Smooth muscle cell (in vitro differentiated cells): ENCODE results near the gene TERT. TPM values are rescaled to one million over a fixed set of nuclear protein-coding genes. Genes with fewer than 3 reads are reported as not detected.

Source experiments
- DNase-seq: peaks from one replicate; lab custom pipeline; 2025; ENCODE audit not compliant: unreplicated experiment; lab: John Stamatoyannopoulos, UW
- H2AFZ ChIP-seq: fragments of 200-600 bp; sonication (generic); 2 replicates; pipeline ENCODE4 v1.6.0; 2016; ENCODE audit warnings: antibody characterized with exemption, low read depth, mild to moderate bottlenecking
- H3F3A ChIP-seq: fragments of 200-600 bp; sonication (generic); 2 replicates; pipeline ENCODE4 v1.6.0; 2017; ENCODE audit warnings: antibody characterized with exemption, low read depth
- H3K27ac ChIP-seq: fragments of 200-600 bp; sonication (generic); 2 replicates; pipeline ENCODE4 v1.5.1; 2016; ENCODE audit warnings: low read depth, mild to moderate bottlenecking
- H3K27me3 ChIP-seq: fragments of 200-600 bp; sonication (generic); 2 replicates; pipeline ENCODE4 v1.6.1; 2016; ENCODE audit warnings: low read depth, mild to moderate bottlenecking
- H3K36me3 ChIP-seq: fragments of 200-600 bp; sonication (generic); 2 replicates; pipeline ENCODE4 v1.5.1; 2016; ENCODE audit warnings: low read depth
- H3K4me1 ChIP-seq: fragments of 200-600 bp; sonication (generic); 2 replicates; pipeline ENCODE4 v1.5.1; 2016; ENCODE audit warnings: low read depth
- H3K4me2 ChIP-seq: fragments of 200-600 bp; sonication (generic); 2 replicates; pipeline ENCODE4 v1.6.0; 2016; ENCODE audit warnings: mild to moderate bottlenecking
- H3K4me3 ChIP-seq: fragments of 200-600 bp; sonication (generic); 2 replicates; pipeline ENCODE4 v1.5.1; 2016; ENCODE audit warnings: mild to moderate bottlenecking
- H3K79me2 ChIP-seq: fragments of 200-600 bp; sonication (generic); 2 replicates; pipeline ENCODE4 v1.6.0; 2016; ENCODE audit warnings: low read depth, mild to moderate bottlenecking
- H3K9ac ChIP-seq: fragments of 200-600 bp; sonication (generic); 2 replicates; pipeline ENCODE4 v1.6.0; 2016; ENCODE audit warnings: low read depth
- H3K9me3 ChIP-seq: fragments of 200-600 bp; sonication (generic); replicated peaks from 2 replicates; pipeline ENCODE4 v1.5.1; 2016; ENCODE audit warnings: low read depth
- H4K20me1 ChIP-seq: fragments of 200-600 bp; sonication (generic); 2 replicates; pipeline ENCODE4 v1.6.0; 2016; ENCODE audit warnings: low read depth
- CTCF ChIP-seq: fragments of 200-600 bp; sonication (generic); IDR thresholded peaks from 2 replicates; pipeline ENCODE4 v1.5.1; 2017; ENCODE audit warnings: borderline replicate concordance, mild to moderate bottlenecking, antibody characterized with exemption; ENCODE audit not compliant: insufficient read depth, poor library complexity, severe bottlenecking
- WGBS: methylation state at CpG from one replicate; pipeline ENCODE4 v1.1.7; 2016; ENCODE audit warnings: low lambda C conversion rate; 5-methylcytosine and 5-hydroxymethylcytosine counted together
- polyA plus RNA-seq: library from polyadenylated mRNA; unstranded; fragments of >200 nt; fragmentation: Nextera tagmentation; extraction: Ambion mirVana; gene quantifications from 2 replicates; pipeline ENCODE4 v1.2.1, GENCODE V29; 2016
- total RNA-seq: library from RNA; depleted of rRNA; stranded (reverse); fragments of >200 nt; gene quantifications from 2 replicates; pipeline ENCODE4 v1.2.3, GENCODE V29; 2014

The TERT gene
- total and polyA plus RNA-seq, 2 experiments from 2014 or later = not detected

GRCh38 chr5:1279443-1280151 is 15.3 kb downstream of the TERT start:
- H3K27me3 ChIP-seq = no peaks in the 10 kb centered on the region
- TF ChIP-seq CTCF = no peak
- H2AFZ ChIP-seq = no peak overlapping the region
- no peaks in the 10 kb centered on the region for H3F3A ChIP-seq
- no peak for DNase-seq
- no peaks in the 10 kb centered on the region for H3K9me3 ChIP-seq
- H3K79me2 ChIP-seq = no peaks in the 10 kb centered on the region
- H3K4me2 ChIP-seq = no peak overlapping the region
- no peaks in the 10 kb centered on the region for H3K4me1 ChIP-seq
- H3K9ac ChIP-seq = no peak overlapping the region
- no peaks in the 10 kb centered on the region for H4K20me1 ChIP-seq
- WGBS = 96% methylated on average over 33 of the region's 34 CpGs
- H3K4me3 ChIP-seq = no peak overlapping the region
- H3K27ac ChIP-seq = no peak overlapping the region
- H3K36me3 ChIP-seq = no peaks in the 10 kb centered on the region

- no peaks in the 10 kb centered on the region for H3K9me3 ChIP-seq
- H2AFZ ChIP-seq = no peak overlapping the region
- no peak overlapping the region for H3K4me3 ChIP-seq
- no peak overlapping the region for H3K4me2 ChIP-seq
- no peak for DNase-seq
- no peaks in the 10 kb centered on the region for H4K20me1 ChIP-seq
- H3K27me3 ChIP-seq = no peaks in the 10 kb centered on the region
- no peak overlapping the region for H3K27ac ChIP-seq
- no peaks in the 10 kb centered on the region for H3K4me1 ChIP-seq
- H3K9ac ChIP-seq = no peak overlapping the region
- TF ChIP-seq CTCF = no peak
- WGBS = 94% methylated on average over 42 of the region's 42 CpGs
- H3F3A ChIP-seq = no peaks in the 10 kb centered on the region
- H3K79me2 ChIP-seq = no peaks in the 10 kb centered on the region
- no peaks in the 10 kb centered on the region for H3K36me3 ChIP-seq
Measured at GRCh38 chr5:1278656-1279442, 16.0 kb downstream of the TERT start.

DNA sequence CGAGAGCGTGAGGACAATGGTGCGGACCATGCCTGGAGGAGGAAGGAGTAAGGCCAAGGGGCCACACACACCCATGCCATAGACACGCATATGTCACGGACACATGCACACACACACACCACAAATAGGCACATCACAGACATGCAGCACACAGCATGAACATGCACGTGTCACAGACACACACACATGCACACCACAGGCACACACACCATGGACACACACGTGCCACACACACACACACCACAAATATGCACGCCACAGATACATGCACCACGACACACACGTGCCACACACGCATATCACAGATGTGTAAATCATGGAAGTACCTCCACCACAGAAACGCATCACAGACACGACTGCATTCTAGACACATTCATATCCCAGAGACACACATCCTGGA is 16.7 kb downstream of the TERT start:
- no peak overlapping the region for H3K27ac ChIP-seq
- no peak overlapping the region for H3K4me2 ChIP-seq
- no peaks in the 10 kb centered on the region for H3F3A ChIP-seq
- no peak for TF ChIP-seq CTCF
- H2AFZ ChIP-seq = no peak overlapping the region
- no peaks in the 10 kb centered on the region for H3K27me3 ChIP-seq
- H3K36me3 ChIP-seq = no peaks in the 10 kb centered on the region
- no peak overlapping the region for H3K4me3 ChIP-seq
- H3K79me2 ChIP-seq = no peaks in the 10 kb centered on the region
- H4K20me1 ChIP-seq = no peaks in the 10 kb centered on the region
- WGBS = 95% methylated on average over 13 of the region's 13 CpGs
- H3K9me3 ChIP-seq = no peaks in the 10 kb centered on the region
- DNase-seq = no peak
- H3K9ac ChIP-seq = no peak overlapping the region
- H3K4me1 ChIP-seq = no peaks in the 10 kb centered on the region

GRCh38 chr5:1277781-1278180 is 17.1 kb downstream of the TERT start:
- no peak for DNase-seq
- no peaks in the 10 kb centered on the region for H4K20me1 ChIP-seq
- no peaks in the 10 kb centered on the region for H3K79me2 ChIP-seq
- H3K9me3 ChIP-seq = no peaks in the 10 kb centered on the region
- no peaks in the 10 kb centered on the region for H3F3A ChIP-seq
- 99% methylated on average over 8 of the region's 10 CpGs for WGBS
- H3K27me3 ChIP-seq = no peaks in the 10 kb centered on the region
- H3K27ac ChIP-seq = no peak overlapping the region
- no peak overlapping the region for H3K9ac ChIP-seq
- H3K4me1 ChIP-seq = no peaks in the 10 kb centered on the region
- H3K36me3 ChIP-seq = no peaks in the 10 kb centered on the region
- no peak overlapping the region for H2AFZ ChIP-seq
- TF ChIP-seq CTCF = no peak
- no peak overlapping the region for H3K4me2 ChIP-seq
- no peak overlapping the region for H3K4me3 ChIP-seq
